ENCODE data around the gene ZMIZ2.

GRCh38 chr7:44754802-44755697 is 6.4 kb downstream of the ZMIZ2 start:
- TF ChIP-seq CTCF (IDR thresholded peaks at IDR 0.05; ENCODE audit: insufficient read depth, low read depth, low read length) (no peak), EZH2 (IDR thresholded peaks at IDR 0.05; ENCODE audit: insufficient read depth, low read length) (no peak)
